Activated T-helper 2 cell treated with anti-CD3 and anti-CD28 coated beads, Interferon-gamma antibody, Interleukin-2, Interleukin-4, amounts not matched to agents 10 μg/mL and 5 μg/mL and 100 μg/mL, durations not matched to agents 14 hours and 24 hours and 36 hours (primary cell): Measurements from ENCODE around the gene PLPPR2. TPM values are rescaled to one million over a fixed set of nuclear protein-coding genes. Genes with fewer than 3 reads are reported as not detected.
"Not testable (repeated sequence)": the region's sequence is repeated elsewhere in the genome, so short reads cannot be mapped to it uniquely, and the experiment has no call there.

ENCODE experiments used
- DNase-seq: peaks from one replicate; pipeline ENCODE4 v3.0.0; 2021; ENCODE audit warnings: low spot score
- H3K27ac Mint-ChIP-seq: one replicate; pipeline ENCODE4 v1.8.0; 2021; ENCODE audit warnings: mixed read lengths
- H3K27me3 Mint-ChIP-seq: one replicate; pipeline ENCODE4 v1.8.0; 2021; ENCODE audit warnings: low read depth, mixed read lengths
- H3K36me3 Mint-ChIP-seq: one replicate; pipeline ENCODE4 v1.8.0; 2021; ENCODE audit warnings: low read depth, mixed read lengths
- H3K4me1 Mint-ChIP-seq: one replicate; pipeline ENCODE4 v1.8.0; 2021; ENCODE audit warnings: low read depth, mixed read lengths
- H3K4me3 Mint-ChIP-seq: one replicate; pipeline ENCODE4 v1.8.0; 2021; ENCODE audit warnings: low read depth, mild to moderate bottlenecking, moderate library complexity, mixed read lengths
- H3K9me3 Mint-ChIP-seq: one replicate; pipeline ENCODE4 v1.8.0; 2021; ENCODE audit warnings: mixed read lengths
- intact Hi-C: fragments of 100-400 bp; cut with micrococcal nuclease; formaldehyde crosslinking; loops from one replicate; pipeline ENCODE4 v1.15.1; 2023
- total RNA-seq: library from RNA; stranded (reverse); gene quantifications from 2 replicates; pipeline ENCODE4 v1.2.3, GENCODE V29; 2022

The PLPPR2 gene
- total RNA-seq, 1 donor from 2014 or later: 2.6 TPM

- intact Hi-C loops: loop anchor here (2.0 kb wide), 1 partner anchor 27 kb away; the partner anchor contains the start of gene SWSAP1
- DNase-seq: no peak
- peak overlapping the region; percentile 96 for H3K4me3 Mint-ChIP-seq
- H3K4me1 Mint-ChIP-seq: peaks cover 20% of the 10 kb centered on the region
- peaks cover 12% of the 10 kb centered on the region for H3K9me3 Mint-ChIP-seq
- peaks cover 7% of the 10 kb centered on the region for H3K36me3 Mint-ChIP-seq
- no peaks in the 10 kb centered on the region for H3K27me3 Mint-ChIP-seq
- H3K27ac Mint-ChIP-seq: no peak overlapping the region
These were observed 7.6 kb upstream of the PLPPR2 start for GRCh38 chr19:11347546-11348039.

- intact Hi-C loops: no loop called here
- DNase-seq: no peak
- Mint-ChIP-seq H3K4me1 (peaks cover 20% of the 10 kb centered on the region), H3K4me3 (no peak overlapping the region), H3K27ac (no peak overlapping the region), H3K36me3 (peaks cover 7% of the 10 kb centered on the region), H3K27me3 (no peaks in the 10 kb centered on the region), H3K9me3 (peaks cover 12% of the 10 kb centered on the region)
These were observed 6.1 kb upstream of the PLPPR2 start for GRCh38 chr19:11349171-11349570.

GRCh38 chr19:11354102-11354501 lies 1.1 kb upstream of the PLPPR2 start:
- H3K9me3 Mint-ChIP-seq, intact Hi-C loops, H3K27ac Mint-ChIP-seq, H3K27me3 Mint-ChIP-seq, H3K4me1 Mint-ChIP-seq, H3K36me3 Mint-ChIP-seq, H3K4me3 Mint-ChIP-seq, DNase-seq: not testable (repeated sequence)

GRCh38 chr19:11356074-11356397 lies 804 bp downstream of the PLPPR2 start:
- intact Hi-C loops: no loop called here
- Mint-ChIP-seq H3K9me3 (no peaks in the 10 kb centered on the region), H3K27ac (no peak overlapping the region), H3K4me1 (peaks cover 7% of the 10 kb centered on the region), H3K36me3 (no peaks in the 10 kb centered on the region), H3K4me3 (peak overlapping the region; percentile 72), H3K27me3 (peaks cover 5% of the 10 kb centered on the region)
- DNase-seq: no peak

GRCh38 chr19:11356676-11357550 lies 1.7 kb downstream of the PLPPR2 start:
- intact Hi-C loops: no loop called here
- H3K9me3 Mint-ChIP-seq: no peaks in the 10 kb centered on the region
- no peak overlapping the region for H3K27ac Mint-ChIP-seq
- no peak overlapping the region for H3K4me3 Mint-ChIP-seq
- H3K4me1 Mint-ChIP-seq: peaks cover 7% of the 10 kb centered on the region
- no peak for DNase-seq
- no peaks in the 10 kb centered on the region for H3K36me3 Mint-ChIP-seq
- peaks cover 5% of the 10 kb centered on the region for H3K27me3 Mint-ChIP-seq

- Mint-ChIP-seq H3K9me3 (no peaks in the 10 kb centered on the region), H3K27ac (no peak overlapping the region), H3K27me3 (peaks cover 5% of the 10 kb centered on the region), H3K36me3 (no peaks in the 10 kb centered on the region), H3K4me3 (no peak overlapping the region), H3K4me1 (peaks cover 7% of the 10 kb centered on the region)
- DNase-seq: no peak
- intact Hi-C loops: no loop called here
These were observed 4.2 kb downstream of the PLPPR2 start for GRCh38 chr19:11359421-11359820.

- Mint-ChIP-seq H3K9me3 (no peaks in the 10 kb centered on the region), H3K27me3 (peaks cover under 1% of the 10 kb centered on the region), H3K4me1 (peaks cover under 1% of the 10 kb centered on the region), H3K36me3 (no peaks in the 10 kb centered on the region), H3K4me3 (no peak overlapping the region), H3K27ac (no peak overlapping the region)
- intact Hi-C loops: no loop called here
- DNase-seq: no peak
These were observed 6.0 kb downstream of the PLPPR2 start for GRCh38 chr19:11361037-11361770.

- Mint-ChIP-seq H3K9me3 (no peaks in the 10 kb centered on the region), H3K4me1 (no peaks in the 10 kb centered on the region), H3K4me3 (no peak overlapping the region), H3K27me3 (no peaks in the 10 kb centered on the region), H3K27ac (no peak overlapping the region), H3K36me3 (no peaks in the 10 kb centered on the region)
- DNase-seq: no peak
- intact Hi-C loops: no loop called here
These were observed 6.8 kb downstream of the PLPPR2 start for GRCh38 chr19:11361771-11362731.

GRCh38 chr19:11363881-11364280 lies 8.6 kb downstream of the PLPPR2 start:
- Mint-ChIP-seq H3K36me3 (no peaks in the 10 kb centered on the region), H3K27ac (no peak overlapping the region), H3K9me3 (no peaks in the 10 kb centered on the region), H3K4me1 (no peaks in the 10 kb centered on the region), H3K27me3 (no peaks in the 10 kb centered on the region), H3K4me3 (no peak overlapping the region)
- intact Hi-C loops: no loop called here
- DNase-seq: no peak

- Mint-ChIP-seq H3K9me3 (no peaks in the 10 kb centered on the region), H3K4me3 (no peak overlapping the region), H3K27me3 (no peaks in the 10 kb centered on the region), H3K36me3 (peaks cover 3% of the 10 kb centered on the region), H3K4me1 (no peaks in the 10 kb centered on the region), H3K27ac (no peak overlapping the region)
- no peak for DNase-seq
- intact Hi-C loops: no loop called here
These were observed 9.2 kb downstream of the PLPPR2 start for GRCh38 chr19:11364296-11364904.

- no peak overlapping the region for H3K27ac Mint-ChIP-seq
These were observed 9.7 kb downstream of the PLPPR2 start for GRCh38 chr19:11364935-11365334.

GRCh38 chr19:11365557-11366117 lies 10.4 kb downstream of the PLPPR2 start:
- Mint-ChIP-seq H3K27me3 (no peaks in the 10 kb centered on the region), H3K36me3 (peaks cover 5% of the 10 kb centered on the region), H3K4me3 (no peak overlapping the region), H3K9me3 (no peaks in the 10 kb centered on the region), H3K4me1 (no peaks in the 10 kb centered on the region), H3K27ac (no peak overlapping the region)
- intact Hi-C loops: no loop called here
- DNase-seq: no peak

More at GRCh38 chr19:11364935-11365334, 9.7 kb downstream of the PLPPR2 start:
- Mint-ChIP-seq H3K27me3 (no peaks in the 10 kb centered on the region), H3K4me1 (no peaks in the 10 kb centered on the region), H3K36me3 (peaks cover 5% of the 10 kb centered on the region), H3K4me3 (no peak overlapping the region), H3K9me3 (no peaks in the 10 kb centered on the region)
- DNase-seq: no peak
- intact Hi-C loops: no loop called here
